ENCODE data around the gene ABL2.
"Not testable (repeated sequence)": the region's sequence is repeated elsewhere in the genome, so short reads cannot be mapped to it uniquely, and the experiment has no call there.

The ABL2 gene

GRCh38 chr1:179141592-179142251, 87.8 kb downstream of the ABL2 start:
- Histone ChIP-seq H3K4me1 (ENCODE audit: control insufficient read depth, insufficient read depth, low read length) (peaks cover 4% of the 10 kb centered on the region), H3K9me3 (ENCODE audit: control insufficient read depth, low read length) (no peaks in the 10 kb centered on the region), H3K36me3 (ENCODE audit: control insufficient read depth, insufficient read depth, low read length) (no peaks in the 10 kb centered on the region), H3K4me3 (ENCODE audit: insufficient read depth, low read depth, low read length) (no peak overlapping the region), H3K27ac (ENCODE audit: insufficient read depth, low read depth, low read length, poor library complexity, severe bottlenecking) (no peak overlapping the region), H3K27me3 (ENCODE audit: control insufficient read depth, insufficient read depth, low read length, poor library complexity, severe bottlenecking) (no peaks in the 10 kb centered on the region)
- WGBS, 2 experiments = 51 to 53% methylated on average over 3 of the region's 4 CpGs

- not testable (repeated sequence) for H3K9me3 ChIP-seq (ENCODE audit: control insufficient read depth, low read length); H3K4me1 ChIP-seq (ENCODE audit: control insufficient read depth, insufficient read depth, low read length); H3K36me3 ChIP-seq (ENCODE audit: control insufficient read depth, insufficient read depth, low read length); H3K27ac ChIP-seq (ENCODE audit: insufficient read depth, low read depth, low read length, poor library complexity, severe bottlenecking); H3K4me3 ChIP-seq (ENCODE audit: insufficient read depth, low read depth, low read length); H3K27me3 ChIP-seq (ENCODE audit: control insufficient read depth, insufficient read depth, low read length, poor library complexity, severe bottlenecking)
- WGBS, 2 experiments = 97 to 98% methylated on average over 21 of the region's 21 CpGs
These were observed 90.7 kb downstream of the ABL2 start for GRCh38 chr1:179138755-179139154.

GRCh38 chr1:179137617-179138255, 91.7 kb downstream of the ABL2 start:
- no peak overlapping the region for H3K27ac ChIP-seq (ENCODE audit: insufficient read depth, low read depth, low read length, poor library complexity, severe bottlenecking)
- H3K4me1 ChIP-seq (ENCODE audit: control insufficient read depth, insufficient read depth, low read length) = peaks cover 4% of the 10 kb centered on the region
- H3K4me3 ChIP-seq (ENCODE audit: insufficient read depth, low read depth, low read length) = no peak overlapping the region
- WGBS, 2 experiments = 90 to 93% methylated on average over 5 of the region's 5 CpGs
- no peaks in the 10 kb centered on the region for H3K9me3 ChIP-seq (ENCODE audit: control insufficient read depth, low read length)
- H3K27me3 ChIP-seq (ENCODE audit: control insufficient read depth, insufficient read depth, low read length, poor library complexity, severe bottlenecking) = no peaks in the 10 kb centered on the region
- H3K36me3 ChIP-seq (ENCODE audit: control insufficient read depth, insufficient read depth, low read length) = no peaks in the 10 kb centered on the region

- not testable (repeated sequence) for H3K9me3 ChIP-seq (ENCODE audit: control insufficient read depth, low read length); H3K27me3 ChIP-seq (ENCODE audit: control insufficient read depth, insufficient read depth, low read length, poor library complexity, severe bottlenecking); H3K4me1 ChIP-seq (ENCODE audit: control insufficient read depth, insufficient read depth, low read length); H3K36me3 ChIP-seq (ENCODE audit: control insufficient read depth, insufficient read depth, low read length); H3K4me3 ChIP-seq (ENCODE audit: insufficient read depth, low read depth, low read length); H3K27ac ChIP-seq (ENCODE audit: insufficient read depth, low read depth, low read length, poor library complexity, severe bottlenecking)
- WGBS, 2 experiments = 97 to 98% methylated on average over 22 to 24 of the region's 28 CpGs
These were observed 93.8 kb downstream of the ABL2 start for GRCh38 chr1:179135707-179136106.

GRCh38 chr1:179135168-179135567, 94.3 kb downstream of the ABL2 start:
- H3K4me1 ChIP-seq (ENCODE audit: control insufficient read depth, insufficient read depth, low read length); H3K36me3 ChIP-seq (ENCODE audit: control insufficient read depth, insufficient read depth, low read length); H3K9me3 ChIP-seq (ENCODE audit: control insufficient read depth, low read length); H3K27me3 ChIP-seq (ENCODE audit: control insufficient read depth, insufficient read depth, low read length, poor library complexity, severe bottlenecking); H3K4me3 ChIP-seq (ENCODE audit: insufficient read depth, low read depth, low read length); H3K27ac ChIP-seq (ENCODE audit: insufficient read depth, low read depth, low read length, poor library complexity, severe bottlenecking): not testable (repeated sequence)
- 92 to 97% methylated on average over 26 to 27 of the region's 27 CpGs for WGBS, 2 experiments

- 93% methylated on average over 10 of the region's 10 CpGs for WGBS, 2 experiments
- Histone ChIP-seq H3K36me3 (ENCODE audit: control insufficient read depth, insufficient read depth, low read length) (peaks cover 7% of the 10 kb centered on the region), H3K27me3 (ENCODE audit: control insufficient read depth, insufficient read depth, low read length, poor library complexity, severe bottlenecking) (no peaks in the 10 kb centered on the region), H3K9me3 (ENCODE audit: control insufficient read depth, low read length) (no peaks in the 10 kb centered on the region), H3K27ac (ENCODE audit: insufficient read depth, low read depth, low read length, poor library complexity, severe bottlenecking) (no peak overlapping the region), H3K4me3 (ENCODE audit: insufficient read depth, low read depth, low read length) (no peak overlapping the region), H3K4me1 (ENCODE audit: control insufficient read depth, insufficient read depth, low read length) (no peaks in the 10 kb centered on the region)
These were observed 99.6 kb downstream of the ABL2 start for GRCh38 chr1:179129702-179130473.

- no peak overlapping the region for H3K4me3 ChIP-seq (ENCODE audit: insufficient read depth, low read depth, low read length)
- H3K4me1 ChIP-seq (ENCODE audit: control insufficient read depth, insufficient read depth, low read length) = no peaks in the 10 kb centered on the region
- H3K27me3 ChIP-seq (ENCODE audit: control insufficient read depth, insufficient read depth, low read length, poor library complexity, severe bottlenecking) = no peaks in the 10 kb centered on the region
- no peak overlapping the region for H3K27ac ChIP-seq (ENCODE audit: insufficient read depth, low read depth, low read length, poor library complexity, severe bottlenecking)
- H3K9me3 ChIP-seq (ENCODE audit: control insufficient read depth, low read length) = no peaks in the 10 kb centered on the region
- WGBS, 2 experiments = 93 to 94% methylated on average over 4 of the region's 4 CpGs
- peaks cover 7% of the 10 kb centered on the region for H3K36me3 ChIP-seq (ENCODE audit: control insufficient read depth, insufficient read depth, low read length)
These were observed 101.0 kb downstream of the ABL2 start for GRCh38 chr1:179128520-179128919.

- H3K4me1 ChIP-seq (ENCODE audit: control insufficient read depth, insufficient read depth, low read length) = no peaks in the 10 kb centered on the region
- H3K9me3 ChIP-seq (ENCODE audit: control insufficient read depth, low read length) = no peaks in the 10 kb centered on the region
- H3K27ac ChIP-seq (ENCODE audit: insufficient read depth, low read depth, low read length, poor library complexity, severe bottlenecking) = no peak overlapping the region
- no peak overlapping the region for H3K4me3 ChIP-seq (ENCODE audit: insufficient read depth, low read depth, low read length)
- no peaks in the 10 kb centered on the region for H3K27me3 ChIP-seq (ENCODE audit: control insufficient read depth, insufficient read depth, low read length, poor library complexity, severe bottlenecking)
- 81 to 95% methylated on average over 3 to 5 of the region's 5 CpGs for WGBS, 2 experiments
- peaks cover 7% of the 10 kb centered on the region for H3K36me3 ChIP-seq (ENCODE audit: control insufficient read depth, insufficient read depth, low read length)
These were observed 102.1 kb downstream of the ABL2 start for GRCh38 chr1:179127163-179127895.

- Histone ChIP-seq H3K9me3 (ENCODE audit: control insufficient read depth, low read length) (no peaks in the 10 kb centered on the region), H3K27me3 (ENCODE audit: control insufficient read depth, insufficient read depth, low read length, poor library complexity, severe bottlenecking) (no peaks in the 10 kb centered on the region), H3K4me1 (ENCODE audit: control insufficient read depth, insufficient read depth, low read length) (no peaks in the 10 kb centered on the region), H3K27ac (ENCODE audit: insufficient read depth, low read depth, low read length, poor library complexity, severe bottlenecking) (no peak overlapping the region), H3K4me3 (ENCODE audit: insufficient read depth, low read depth, low read length) (no peak overlapping the region), H3K36me3 (ENCODE audit: control insufficient read depth, insufficient read depth, low read length) (peaks cover 7% of the 10 kb centered on the region)
- 96 to 97% methylated on average over 8 of the region's 8 CpGs for WGBS, 2 experiments
These were observed 103.0 kb downstream of the ABL2 start for GRCh38 chr1:179126338-179127060.
